A549 (cell line): ENCODE data around the gene HOXA13. TPM values are rescaled to one million over a fixed set of nuclear protein-coding genes. Genes with fewer than 3 reads are reported as not detected.

Experiments
- ATOH8 ChIP-seq: fragments of 250-450 bp; sonication (Bioruptor Pico); IDR thresholded peaks from 2 replicates; pipeline ENCODE4 v1.5.0; 2020; ENCODE audit warnings: low read depth, mild to moderate bottlenecking, moderate library complexity
- BCL3 ChIP-seq: fragments of >200 bp; sonication (Bioruptor Twin); formaldehyde crosslinking; IDR thresholded peaks from 3 replicates; pipeline ENCODE4 v1.6.1; 2016
- CEBPB ChIP-seq, 2 experiments: fragments of >200 bp in 1 of 2; sonication (Bioruptor Twin) in 1 of 2; formaldehyde crosslinking in 1 of 2; IDR thresholded peaks; 2 replicates each; pipeline ENCODE4 v1.6.1; 2012 to 2016
- E2F6 ChIP-seq: IDR thresholded peaks from 2 replicates; pipeline ENCODE4 v1.6.1; 2012; ENCODE audit warnings: low read depth, borderline replicate concordance
- ESRRA ChIP-seq: fragments of 150-350 bp; IDR thresholded peaks from 2 replicates; pipeline ENCODE4 v1.6.1; 2014; ENCODE audit warnings: mild to moderate bottlenecking, low read length, borderline replicate concordance
- HDAC2 ChIP-seq: fragments of 200-600 bp; sonication (generic); IDR thresholded peaks from 2 replicates; pipeline ENCODE4 v1.6.1; 2016
- HES2 ChIP-seq: fragments of >200 bp; sonication (Bioruptor Twin); formaldehyde crosslinking; IDR thresholded peaks from 2 replicates; pipeline ENCODE4 v1.6.1; 2016
- HEYL ChIP-seq: fragments of 250-450 bp; sonication (Bioruptor Pico); IDR thresholded peaks from 2 replicates; pipeline ENCODE4 v1.8.0; 2021; ENCODE audit warnings: mild to moderate bottlenecking, moderate library complexity
- HOXA7 ChIP-seq: fragments of 250-450 bp; sonication (Bioruptor Pico); IDR thresholded peaks from 2 replicates; pipeline ENCODE4 v1.5.0; 2020; ENCODE audit warnings: mild to moderate bottlenecking, moderate library complexity
- JUNB ChIP-seq: fragments of >200 bp; sonication (Bioruptor Twin); formaldehyde crosslinking; IDR thresholded peaks from 2 replicates; pipeline ENCODE4 v1.6.1; 2016
- MYC ChIP-seq: IDR thresholded peaks from 2 replicates; pipeline ENCODE4 v1.6.1; 2012; ENCODE audit warnings: mild to moderate bottlenecking, inconsistent platforms, low read length, improper control_type of control experiment, borderline replicate concordance
- NPAS2 ChIP-seq: fragments of 250-450 bp; sonication (Bioruptor Pico); IDR thresholded peaks from 2 replicates; pipeline ENCODE4 v1.8.0; 2022; ENCODE audit warnings: mild to moderate bottlenecking, moderate library complexity, borderline replicate concordance
- NR3C1 ChIP-seq: fragments of >200 bp; sonication (Bioruptor Twin); formaldehyde crosslinking; IDR thresholded peaks from 3 replicates; pipeline ENCODE4 v1.6.1; 2017
- POLR2A ChIP-seq: IDR thresholded peaks from 2 replicates; pipeline ENCODE4 v1.6.1; 2012; ENCODE audit warnings: mild to moderate bottlenecking, low read length
- RAD21 ChIP-seq, 2 experiments: fragments of >200 bp in 1 of 2; sonication (Bioruptor Twin) in 1 of 2; formaldehyde crosslinking in 1 of 2; IDR thresholded peaks in 1 of 2; conservative IDR thresholded peaks in 1 of 2; 2 replicates in 1 of 2; 3 replicates in 1 of 2; pipeline ENCODE4 v1.6.1; 2012 to 2018; ENCODE audit warnings: inconsistent platforms in 1 of 2
- RCOR1 ChIP-seq: fragments of 150-350 bp; IDR thresholded peaks from 2 replicates; pipeline ENCODE4 v1.6.1; 2014; ENCODE audit warnings: antibody characterized with exemption, low read length, low read depth
- REST ChIP-seq: fragments of 200-600 bp; sonication (generic); IDR thresholded peaks from 2 replicates; pipeline ENCODE4 v1.6.1; 2016; ENCODE audit warnings: antibody characterized with exemption, mild to moderate bottlenecking, moderate library complexity
- RFX5 ChIP-seq: fragments of 450-650 bp; IDR thresholded peaks from 2 replicates; pipeline ENCODE4 v1.7.1; 2014; ENCODE audit warnings: antibody characterized with exemption, mild to moderate bottlenecking, moderate library complexity
- RNF2 ChIP-seq: fragments of 200-600 bp; sonication (generic); IDR thresholded peaks from 2 replicates; pipeline ENCODE4 v1.6.1; 2016; ENCODE audit warnings: low read depth, mild to moderate bottlenecking, antibody characterized with exemption, moderate library complexity, borderline replicate concordance
- SMC3 ChIP-seq: fragments of >200 bp; sonication (Bioruptor Twin); formaldehyde crosslinking; IDR thresholded peaks from 3 replicates; pipeline ENCODE4 v1.6.1; 2018; ENCODE audit warnings: inconsistent platforms
- polyA plus RNA-seq, 4 experiments: library from polyadenylated mRNA; depleted of rRNA in 3 of 4; stranded (reverse); fragments of >200 nt; fragmentation: RNase III in 1 of 4; extraction: RNeasy Plus Mini Kit Qiagen cat#74134 plus additional on column Dnase treatment in 1 of 4; gene quantifications; 2 replicates in 3 of 4; 3 replicates in 1 of 4; pipeline ENCODE4 v1.2.3, GENCODE V29; 2011 to 2017
- TF ChIP-seq, protein P1 (sequence below): IDR thresholded peaks from 2 replicates; pipeline ENCODE4 v1.6.1; 2012
- TF ChIP-seq, protein P2 (sequence below): fragments of 150-350 bp; IDR thresholded peaks from 2 replicates; pipeline ENCODE4 v1.6.1; 2014; ENCODE audit warnings: low read depth, mild to moderate bottlenecking, low read length

Gene HOXA13
- polyA plus RNA-seq, 2 of the 4 experiments (the other 2 are of a cell fraction), result 2.2 to 2.7 TPM

DNA sequence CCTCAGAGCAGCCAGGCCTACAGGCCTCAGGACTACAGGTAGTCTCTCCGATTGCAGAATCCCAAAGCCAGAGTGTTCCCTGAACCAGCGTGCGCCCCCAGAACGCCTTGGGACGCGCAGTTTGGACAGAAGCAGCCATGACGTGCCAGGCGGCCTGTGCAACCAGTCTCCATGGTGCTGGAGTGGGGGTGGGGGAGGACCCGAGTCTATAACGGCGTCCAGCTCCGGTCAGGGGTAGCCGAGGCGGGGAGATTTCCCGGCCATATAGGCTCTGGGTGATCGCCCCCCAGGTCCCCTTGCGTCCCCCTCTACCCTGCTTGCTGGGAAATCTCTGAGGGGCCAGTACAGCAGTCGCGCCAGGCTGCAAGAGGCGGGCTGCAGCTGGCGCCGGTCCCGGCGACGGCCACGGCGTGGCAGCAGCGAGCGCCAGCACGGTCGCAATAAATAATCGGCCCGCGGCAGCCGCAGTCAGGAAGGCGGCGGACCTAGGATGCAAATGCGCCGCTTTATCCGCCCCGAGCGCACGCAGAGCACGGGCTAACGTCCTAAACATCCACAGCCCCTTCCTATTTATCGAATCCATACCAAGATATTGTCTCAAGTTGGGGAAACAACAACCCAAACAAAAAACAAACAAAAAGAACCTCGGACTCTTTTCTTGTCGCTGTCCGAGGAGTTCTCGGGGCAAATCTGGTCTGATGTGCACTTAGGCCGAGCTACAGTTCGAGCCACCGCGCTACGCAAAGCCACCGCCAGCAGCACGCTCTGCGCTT lies 49.1 kb downstream of the HOXA13 start (continued):
- TF ChIP-seq, protein P1, sequence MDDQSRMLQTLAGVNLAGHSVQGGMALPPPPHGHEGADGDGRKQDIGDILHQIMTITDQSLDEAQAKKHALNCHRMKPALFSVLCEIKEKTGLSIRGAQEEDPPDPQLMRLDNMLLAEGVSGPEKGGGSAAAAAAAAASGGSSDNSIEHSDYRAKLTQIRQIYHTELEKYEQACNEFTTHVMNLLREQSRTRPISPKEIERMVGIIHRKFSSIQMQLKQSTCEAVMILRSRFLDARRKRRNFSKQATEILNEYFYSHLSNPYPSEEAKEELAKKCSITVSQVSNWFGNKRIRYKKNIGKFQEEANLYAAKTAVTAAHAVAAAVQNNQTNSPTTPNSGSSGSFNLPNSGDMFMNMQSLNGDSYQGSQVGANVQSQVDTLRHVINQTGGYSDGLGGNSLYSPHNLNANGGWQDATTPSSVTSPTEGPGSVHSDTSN, result peak; percentile 79
- TF ChIP-seq RCOR1, result no peak
- TF ChIP-seq ESRRA, result no peak
- TF ChIP-seq ATOH8, result no peak
- TF ChIP-seq REST, result peak; percentile 83
- no peak for TF ChIP-seq MYC
- TF ChIP-seq SMC3, result peak; percentile 69
- TF ChIP-seq JUNB, result no peak
- TF ChIP-seq NPAS2 (CRISPR knock-in tag), result no peak
- TF ChIP-seq RAD21 (conservative IDR thresholded peaks at IDR 0.05 in 1 of 2, IDR thresholded peaks at IDR 0.05 in 1 of 2), result peak; percentile 31 to 55; a peak in 4 of 5 replicates
- no peak for TF ChIP-seq HOXA7 (CRISPR knock-in tag)
- TF ChIP-seq POLR2A, result peak; percentile 56
- TF ChIP-seq HEYL (CRISPR knock-in tag), result no peak
- TF ChIP-seq HES2, result no peak
- no peak for TF ChIP-seq E2F6
- TF ChIP-seq NR3C1, result no peak
- TF ChIP-seq CEBPB (IDR thresholded peaks at IDR 0.05), result 0 out of 4 replicates have a peak, but pooled peaks of 1 of the 2 experiments have one; percentile 3
- no peak for TF ChIP-seq HDAC2
- no peak for TF ChIP-seq RNF2
- TF ChIP-seq BCL3, result no peak
- peak; percentile 60; the same call in 1 of the 2 replicates for TF ChIP-seq RFX5
- TF ChIP-seq, protein P2, sequence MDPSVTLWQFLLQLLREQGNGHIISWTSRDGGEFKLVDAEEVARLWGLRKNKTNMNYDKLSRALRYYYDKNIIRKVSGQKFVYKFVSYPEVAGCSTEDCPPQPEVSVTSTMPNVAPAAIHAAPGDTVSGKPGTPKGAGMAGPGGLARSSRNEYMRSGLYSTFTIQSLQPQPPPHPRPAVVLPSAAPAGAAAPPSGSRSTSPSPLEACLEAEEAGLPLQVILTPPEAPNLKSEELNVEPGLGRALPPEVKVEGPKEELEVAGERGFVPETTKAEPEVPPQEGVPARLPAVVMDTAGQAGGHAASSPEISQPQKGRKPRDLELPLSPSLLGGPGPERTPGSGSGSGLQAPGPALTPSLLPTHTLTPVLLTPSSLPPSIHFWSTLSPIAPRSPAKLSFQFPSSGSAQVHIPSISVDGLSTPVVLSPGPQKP, result no peak
